Thyroid gland (tissue), 4 donors: ENCODE results near the gene MAGI2.

ENCODE experiments used
- POLR2A ChIP-seq, 2 donors: fragments of 450-650 bp; IDR thresholded peaks; one replicate each; pipeline ENCODE4 v1.6.1; 2017; ENCODE audit warnings: antibody characterized with exemption in 2 of 2, mild to moderate bottlenecking in 2 of 2, moderate library complexity in 1 of 2
- TF ChIP-seq, protein P1 (sequence below), 6 experiments: fragments of 200-600 bp in 3 of 6; fragments of 450-650 bp in 3 of 6; sonication (generic) in 3 of 6; IDR thresholded peaks; one replicate each; pipeline ENCODE4 v1.5.1; 2016 to 2019; ENCODE audit warnings: antibody characterized with exemption in 6 of 6, mild to moderate bottlenecking in 2 of 6, inconsistent platforms in 1 of 6, moderate library complexity in 1 of 6

DNA sequence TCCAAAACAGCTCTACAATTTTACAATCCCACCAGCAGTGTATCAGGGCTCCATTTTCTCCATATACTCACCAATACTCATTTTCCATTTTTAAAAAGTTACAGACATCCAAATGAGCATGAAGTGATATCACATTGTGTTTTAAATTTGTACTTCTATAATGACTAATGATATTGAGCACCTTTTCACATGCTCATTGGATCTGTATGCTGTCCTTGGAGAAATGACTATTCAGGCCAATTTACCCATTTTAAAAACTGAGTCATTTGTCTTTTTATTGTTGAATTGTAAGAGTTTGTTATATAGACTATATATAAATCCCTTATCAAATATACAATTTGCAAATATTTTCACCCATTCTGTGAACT lies 162.0 kb downstream of the MAGI2 start:
- TF ChIP-seq, protein P1, sequence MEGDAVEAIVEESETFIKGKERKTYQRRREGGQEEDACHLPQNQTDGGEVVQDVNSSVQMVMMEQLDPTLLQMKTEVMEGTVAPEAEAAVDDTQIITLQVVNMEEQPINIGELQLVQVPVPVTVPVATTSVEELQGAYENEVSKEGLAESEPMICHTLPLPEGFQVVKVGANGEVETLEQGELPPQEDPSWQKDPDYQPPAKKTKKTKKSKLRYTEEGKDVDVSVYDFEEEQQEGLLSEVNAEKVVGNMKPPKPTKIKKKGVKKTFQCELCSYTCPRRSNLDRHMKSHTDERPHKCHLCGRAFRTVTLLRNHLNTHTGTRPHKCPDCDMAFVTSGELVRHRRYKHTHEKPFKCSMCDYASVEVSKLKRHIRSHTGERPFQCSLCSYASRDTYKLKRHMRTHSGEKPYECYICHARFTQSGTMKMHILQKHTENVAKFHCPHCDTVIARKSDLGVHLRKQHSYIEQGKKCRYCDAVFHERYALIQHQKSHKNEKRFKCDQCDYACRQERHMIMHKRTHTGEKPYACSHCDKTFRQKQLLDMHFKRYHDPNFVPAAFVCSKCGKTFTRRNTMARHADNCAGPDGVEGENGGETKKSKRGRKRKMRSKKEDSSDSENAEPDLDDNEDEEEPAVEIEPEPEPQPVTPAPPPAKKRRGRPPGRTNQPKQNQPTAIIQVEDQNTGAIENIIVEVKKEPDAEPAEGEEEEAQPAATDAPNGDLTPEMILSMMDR (IDR thresholded peaks at IDR 0.05), result no peak
- TF ChIP-seq POLR2A (IDR thresholded peaks at IDR 0.05), result no peak
